Measurements from ENCODE around the gene OBP2B. TPM values are rescaled to one million over a fixed set of nuclear protein-coding genes. Genes with fewer than 3 reads are reported as not detected.
"Not testable (repeated sequence)": the region's sequence is repeated elsewhere in the genome, so short reads cannot be mapped to it uniquely, and the experiment has no call there.

Gene OBP2B
- total and polyA plus RNA-seq, 3 donors from 2014 or later = 34.0 to 53.0 (median 35.1) TPM

DNA sequence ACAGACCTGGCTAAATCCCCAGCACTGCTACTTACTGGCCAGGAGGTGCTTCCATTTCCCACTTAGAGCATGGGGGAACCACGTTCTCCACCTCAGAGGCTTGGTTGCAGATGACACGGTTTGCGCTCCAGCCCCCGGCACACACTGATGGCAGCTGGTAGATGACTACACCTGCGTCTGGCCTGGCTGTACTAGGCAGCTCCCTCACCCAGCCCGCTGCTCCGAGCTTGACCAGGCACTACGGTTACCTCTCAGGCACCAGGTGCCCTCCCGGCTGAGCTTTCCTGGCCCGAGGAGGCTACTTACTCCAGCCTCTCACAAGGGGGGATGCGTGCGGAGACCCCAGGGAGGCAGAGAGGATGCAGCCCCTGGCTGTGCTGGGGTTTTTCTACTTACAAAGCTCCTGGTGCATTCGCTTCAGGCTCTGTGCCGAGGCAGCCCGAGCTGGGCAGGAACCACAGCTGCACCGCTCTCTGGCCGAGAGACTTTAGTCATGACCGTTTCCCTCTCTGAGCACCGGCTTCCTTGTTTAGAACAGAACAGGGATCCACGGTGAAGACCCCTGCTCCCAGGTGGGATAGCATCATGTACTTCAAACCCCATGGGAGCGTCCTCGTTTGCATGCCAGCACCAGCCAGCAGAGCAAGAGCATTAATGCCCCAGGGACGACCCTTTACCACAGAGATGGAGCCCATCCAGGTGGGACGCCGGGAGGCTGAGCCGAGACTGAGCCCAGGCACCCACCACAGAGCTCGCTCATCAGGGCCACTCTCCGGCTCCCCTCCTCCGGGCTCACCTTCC is 37.7 kb downstream of the OBP2B start:
- TF ChIP-seq CTCF (IDR thresholded peaks at IDR 0.05) (no peak), POLR2A (IDR thresholded peaks at IDR 0.05) (no peak)
- Histone ChIP-seq H3K4me1 (no peaks in the 10 kb centered on the region), H3K27ac (no peak overlapping the region), H3K27me3 (no peaks in the 10 kb centered on the region), H3K36me3 (ENCODE audit: low read depth, missing control alignments) (no peaks in the 10 kb centered on the region), H3K4me3 (no peak overlapping the region), H3K9me3 (no peaks in the 10 kb centered on the region)
- 81 to 92% methylated on average over 5 to 29 of the region's 29 CpGs for WGBS, 2 donors
- DNase-seq = no peak
- intact Hi-C loops (cut with DNase I; ENCODE audit: low total_unique reads) = no loop called here

GRCh38 chr9:133170716-133171115 is 38.3 kb downstream of the OBP2B start:
- TF ChIP-seq CTCF (IDR thresholded peaks at IDR 0.05) = no peak
- TF ChIP-seq POLR2A (IDR thresholded peaks at IDR 0.05) = no peak
- H3K9me3 ChIP-seq = no peaks in the 10 kb centered on the region
- DNase-seq = no peak
- H3K36me3 ChIP-seq (ENCODE audit: low read depth, missing control alignments) = no peaks in the 10 kb centered on the region
- H3K4me3 ChIP-seq = no peak overlapping the region
- no peaks in the 10 kb centered on the region for H3K27me3 ChIP-seq
- no peak overlapping the region for H3K27ac ChIP-seq
- intact Hi-C loops (cut with DNase I; ENCODE audit: low total_unique reads) = no loop called here
- no peaks in the 10 kb centered on the region for H3K4me1 ChIP-seq
- 95 to 100% methylated on average over 5 to 11 of the region's 11 CpGs for whole genome bisulfite sequencing, 2 donors

GRCh38 chr9:133169687-133170086 is 39.4 kb downstream of the OBP2B start:
- H3K9me3 ChIP-seq; H3K27me3 ChIP-seq; DNase-seq; H3K36me3 ChIP-seq (ENCODE audit: low read depth, missing control alignments); H3K4me3 ChIP-seq; intact Hi-C loops (cut with DNase I; ENCODE audit: low total_unique reads); H3K4me1 ChIP-seq; H3K27ac ChIP-seq: not testable (repeated sequence)
- 90 to 97% methylated on average over 12 of the region's 12 CpGs for WGBS, 2 donors

DNA sequence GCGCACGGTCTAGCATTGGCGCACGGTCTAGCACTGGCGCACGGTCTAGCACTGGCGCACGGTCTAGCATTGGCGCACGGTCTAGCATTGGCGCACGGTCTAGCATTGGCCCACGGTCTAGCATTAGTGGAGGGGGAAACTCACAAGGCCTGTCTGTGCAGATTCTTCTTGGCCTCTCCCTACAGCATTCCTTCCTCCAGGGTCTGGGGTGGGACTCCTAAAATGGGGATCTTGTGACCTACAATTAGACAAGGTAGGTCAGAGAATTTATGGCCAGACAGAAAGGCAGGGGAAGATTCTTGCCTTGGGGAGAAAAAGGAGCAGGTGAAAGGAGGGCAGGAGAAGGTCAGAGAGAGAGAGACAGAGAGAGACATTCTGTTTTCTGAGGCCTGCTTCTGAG is 39.9 kb downstream of the OBP2B start:
- H3K4me3 ChIP-seq = no peak overlapping the region
- no peaks in the 10 kb centered on the region for H3K36me3 ChIP-seq (ENCODE audit: low read depth, missing control alignments)
- no peaks in the 10 kb centered on the region for H3K4me1 ChIP-seq
- no peak for DNase-seq
- TF ChIP-seq CTCF (IDR thresholded peaks at IDR 0.05) = no peak
- no peak for TF ChIP-seq POLR2A (IDR thresholded peaks at IDR 0.05)
- WGBS, 2 donors = 91 to 92% methylated on average over 6 to 13 of the region's 13 CpGs
- no peaks in the 10 kb centered on the region for H3K9me3 ChIP-seq
- intact Hi-C loops (cut with DNase I; ENCODE audit: low total_unique reads) = no loop called here
- H3K27me3 ChIP-seq = no peaks in the 10 kb centered on the region
- H3K27ac ChIP-seq = no peak overlapping the region

DNA sequence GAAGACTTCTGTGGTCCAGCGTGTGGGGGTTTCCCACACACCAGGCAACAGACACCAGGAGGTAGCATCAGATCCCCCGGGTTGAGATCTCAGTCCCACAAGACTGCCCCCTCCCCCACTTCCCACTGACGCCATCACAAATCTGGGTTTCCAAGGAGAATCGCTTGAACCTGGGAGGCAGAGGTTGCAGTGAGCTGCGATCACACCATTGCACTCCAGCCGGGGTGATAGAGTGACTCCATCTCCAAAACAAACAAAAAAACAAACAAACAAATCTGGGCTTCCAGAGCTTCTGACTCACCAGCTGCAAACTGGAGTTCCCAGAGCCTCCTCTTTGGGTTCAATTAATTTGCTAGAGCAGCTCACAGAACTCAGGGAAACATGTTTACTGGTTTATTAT is 40.6 kb downstream of the OBP2B start:
- Histone ChIP-seq H3K9me3 (no peaks in the 10 kb centered on the region), H3K4me1 (no peaks in the 10 kb centered on the region), H3K36me3 (ENCODE audit: low read depth, missing control alignments) (no peaks in the 10 kb centered on the region), H3K27me3 (no peaks in the 10 kb centered on the region), H3K4me3 (no peak overlapping the region), H3K27ac (no peak overlapping the region)
- no peak for DNase-seq
- intact Hi-C loops (cut with DNase I; ENCODE audit: low total_unique reads) = no loop called here
- WGBS, 2 donors = 50 to 60% methylated on average over 6 of the region's 6 CpGs
- TF ChIP-seq POLR2A (IDR thresholded peaks at IDR 0.05) (no peak), CTCF (IDR thresholded peaks at IDR 0.05) (no peak)

Data from testis (tissue), 3 donors.